SU-DHL-6 (cell line): ENCODE measurements around the gene AGBL4.

Experiments used
- H2AFZ ChIP-seq: fragments of 200-600 bp; sonication (generic); 2 replicates; pipeline ENCODE4 v1.6.1; 2014; ENCODE audit warnings: low read depth, mild to moderate bottlenecking, moderate library complexity, mixed read lengths, antibody characterized with exemption, low read length; ENCODE audit not compliant: severe bottlenecking
- H3F3A ChIP-seq: fragments of 200-600 bp; shearing (Covaris generic); 2 replicates; pipeline ENCODE4 v1.6.0; 2016; ENCODE audit warnings: antibody characterized with exemption, mild to moderate bottlenecking; ENCODE audit not compliant: insufficient read depth
- H3K27ac ChIP-seq: fragments of 200-600 bp; sonication (generic); 2 replicates; pipeline ENCODE4 v1.5.1; 2016; ENCODE audit warnings: low read depth, mild to moderate bottlenecking, low read length, moderate library complexity, mixed read lengths
- H3K27me3 ChIP-seq: fragments of 200-600 bp; sonication (generic), shearing (Covaris generic); 2 replicates; pipeline ENCODE4 v1.6.0; 2014; ENCODE audit warnings: mild to moderate bottlenecking, low read length
- H3K36me3 ChIP-seq: fragments of 200-600 bp; sonication (generic); 2 replicates; pipeline ENCODE4 v1.6.1; 2014; ENCODE audit warnings: mild to moderate bottlenecking, low read length, mixed read lengths
- H3K4me2 ChIP-seq: fragments of 300-600, 200-600 bp; shearing (Covaris generic), sonication (generic); 2 replicates; pipeline ENCODE4 v1.6.0; 2014; ENCODE audit warnings: low read length, low read depth, mild to moderate bottlenecking; ENCODE audit not compliant: poor library complexity, severe bottlenecking
- H3K4me3 ChIP-seq: fragments of 200-600 bp; sonication (generic); 2 replicates; pipeline ENCODE4 v1.5.1; 2014; ENCODE audit warnings: antibody characterized with exemption, low read length, mild to moderate bottlenecking, mixed read lengths; ENCODE audit not compliant: insufficient read depth, poor library complexity, severe bottlenecking
- H3K79me2 ChIP-seq: fragments of 200-600 bp; sonication (generic); 2 replicates; pipeline ENCODE4 v1.6.1; 2014; ENCODE audit warnings: mild to moderate bottlenecking, low read length, moderate library complexity; ENCODE audit not compliant: insufficient read depth
- H3K9ac ChIP-seq: fragments of 200-600 bp; sonication (generic); 2 replicates; pipeline ENCODE4 v1.7.0; 2014; ENCODE audit warnings: mild to moderate bottlenecking, low read length
- H3K9me2 ChIP-seq: fragments of 200-600 bp; sonication (generic); replicated peaks from 2 replicates; pipeline ENCODE4 v1.6.1; 2014; ENCODE audit warnings: low read length; ENCODE audit not compliant: insufficient read depth
- H3K9me3 ChIP-seq: fragments of 200-600 bp; sonication (generic); 2 replicates; pipeline ENCODE4 v1.6.1; 2014; ENCODE audit warnings: low read length, mixed read lengths; ENCODE audit not compliant: insufficient read depth
- H4K20me1 ChIP-seq: fragments of 200-600 bp; sonication (generic); 2 replicates; pipeline ENCODE4 v1.6.1; 2014; ENCODE audit warnings: low read depth, mild to moderate bottlenecking, antibody characterized with exemption, low read length, moderate library complexity, mixed read lengths
- EZH2phosphoT487 ChIP-seq: fragments of 200-600 bp; sonication (generic), shearing (Covaris generic); conservative IDR thresholded peaks from 2 replicates; pipeline ENCODE4 v1.6.1; 2018; ENCODE audit warnings: mild to moderate bottlenecking, antibody characterized with exemption, low read length, moderate library complexity, mixed read lengths
- TF ChIP-seq, protein P1 (sequence below): fragments of 200-600 bp; sonication (generic); IDR thresholded peaks from one replicate; pipeline ENCODE4 v1.5.1; 2017; ENCODE audit warnings: antibody characterized with exemption, mild to moderate bottlenecking, low read length, moderate library complexity; ENCODE audit not compliant: insufficient read depth, poor library complexity, severe bottlenecking

Gene AGBL4

DNA sequence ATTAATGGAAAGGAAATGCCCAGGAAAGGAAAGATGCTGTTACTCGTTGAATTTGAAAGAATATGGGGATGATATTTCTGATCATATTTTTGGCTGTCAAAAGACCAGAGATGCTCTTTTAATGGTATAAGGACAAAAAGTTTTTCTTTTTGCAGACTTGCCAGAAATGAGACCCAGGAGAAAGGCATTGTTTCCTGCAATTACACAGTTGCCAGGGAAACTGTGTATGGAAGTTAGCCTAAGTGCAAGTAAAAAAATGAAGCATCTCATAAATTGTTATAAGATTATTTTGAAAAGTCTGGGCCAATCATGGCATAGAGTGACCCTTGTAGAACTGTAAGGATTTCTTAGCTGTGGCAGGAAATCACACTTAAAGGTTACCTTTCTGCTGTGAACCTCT, 1091.4 kb downstream of the AGBL4 start:
- H3F3A ChIP-seq: no peaks in the 10 kb centered on the region
- H3K27ac ChIP-seq: no peak overlapping the region
- H2AFZ ChIP-seq: no peak overlapping the region
- no peak overlapping the region for H3K4me3 ChIP-seq
- H3K4me2 ChIP-seq: no peak overlapping the region
- no peak overlapping the region for H3K9ac ChIP-seq
- no peaks in the 10 kb centered on the region for H3K36me3 ChIP-seq
- no peaks in the 10 kb centered on the region for H3K9me3 ChIP-seq
- no peaks in the 10 kb centered on the region for H3K27me3 ChIP-seq
- no peaks in the 10 kb centered on the region for H4K20me1 ChIP-seq
- H3K9me2 ChIP-seq: no peaks in the 10 kb centered on the region
- no peaks in the 10 kb centered on the region for H3K79me2 ChIP-seq
- TF ChIP-seq, protein P1, sequence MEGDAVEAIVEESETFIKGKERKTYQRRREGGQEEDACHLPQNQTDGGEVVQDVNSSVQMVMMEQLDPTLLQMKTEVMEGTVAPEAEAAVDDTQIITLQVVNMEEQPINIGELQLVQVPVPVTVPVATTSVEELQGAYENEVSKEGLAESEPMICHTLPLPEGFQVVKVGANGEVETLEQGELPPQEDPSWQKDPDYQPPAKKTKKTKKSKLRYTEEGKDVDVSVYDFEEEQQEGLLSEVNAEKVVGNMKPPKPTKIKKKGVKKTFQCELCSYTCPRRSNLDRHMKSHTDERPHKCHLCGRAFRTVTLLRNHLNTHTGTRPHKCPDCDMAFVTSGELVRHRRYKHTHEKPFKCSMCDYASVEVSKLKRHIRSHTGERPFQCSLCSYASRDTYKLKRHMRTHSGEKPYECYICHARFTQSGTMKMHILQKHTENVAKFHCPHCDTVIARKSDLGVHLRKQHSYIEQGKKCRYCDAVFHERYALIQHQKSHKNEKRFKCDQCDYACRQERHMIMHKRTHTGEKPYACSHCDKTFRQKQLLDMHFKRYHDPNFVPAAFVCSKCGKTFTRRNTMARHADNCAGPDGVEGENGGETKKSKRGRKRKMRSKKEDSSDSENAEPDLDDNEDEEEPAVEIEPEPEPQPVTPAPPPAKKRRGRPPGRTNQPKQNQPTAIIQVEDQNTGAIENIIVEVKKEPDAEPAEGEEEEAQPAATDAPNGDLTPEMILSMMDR: no peak
- no peak for TF ChIP-seq EZH2phosphoT487

DNA sequence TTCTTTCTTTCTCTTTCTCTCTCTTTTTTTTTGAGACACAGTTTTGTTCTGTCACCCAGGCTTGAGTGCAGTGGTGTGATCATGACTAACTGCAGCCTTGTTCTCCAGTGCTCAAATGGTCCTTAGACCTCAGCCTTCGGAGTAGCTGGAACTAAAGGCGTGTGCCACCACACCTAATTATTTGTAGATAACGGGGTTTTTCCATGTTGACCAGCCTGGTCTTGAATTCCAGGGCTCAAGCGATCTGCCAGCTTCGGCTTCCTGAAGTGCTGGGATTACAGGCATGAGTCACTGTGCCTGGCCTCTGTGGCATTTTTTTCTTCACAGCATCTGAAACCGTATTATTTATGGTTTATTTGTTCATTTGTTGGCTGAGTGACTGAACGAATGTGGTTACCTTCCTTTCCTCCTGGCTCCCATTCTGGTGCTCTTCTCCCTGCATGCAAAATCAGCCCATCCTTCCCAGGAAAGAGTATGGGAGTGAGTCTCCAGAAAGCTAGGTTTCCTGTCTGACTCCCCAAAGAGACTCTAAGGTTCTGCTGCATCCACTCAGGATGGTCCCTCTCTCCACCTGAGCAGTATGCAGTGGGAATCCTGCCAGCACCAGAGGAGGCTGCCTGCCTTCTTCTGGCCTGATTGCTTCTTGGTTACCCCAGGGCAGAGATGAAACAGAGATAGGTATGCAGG, 1092.1 kb downstream of the AGBL4 start:
- Histone ChIP-seq H3K4me3 (no peak overlapping the region), H4K20me1 (no peaks in the 10 kb centered on the region), H3F3A (no peaks in the 10 kb centered on the region), H3K27ac (no peak overlapping the region), H3K9me3 (no peaks in the 10 kb centered on the region), H2AFZ (no peak overlapping the region), H3K36me3 (no peaks in the 10 kb centered on the region), H3K9me2 (no peaks in the 10 kb centered on the region), H3K79me2 (no peaks in the 10 kb centered on the region), H3K4me2 (no peak overlapping the region), H3K9ac (no peak overlapping the region), H3K27me3 (no peaks in the 10 kb centered on the region)
- TF ChIP-seq, protein P1: no peak
- no peak for TF ChIP-seq EZH2phosphoT487

GRCh38 chr1:48930011-48930410, 1093.7 kb downstream of the AGBL4 start:
- no peaks in the 10 kb centered on the region for H3K79me2 ChIP-seq

More at GRCh38 chr1:48930011-48930410, 1093.7 kb downstream of the AGBL4 start:
- Histone ChIP-seq H3K4me2 (no peak overlapping the region), H3K9me2 (no peaks in the 10 kb centered on the region), H3K27me3 (no peaks in the 10 kb centered on the region), H3K9ac (no peak overlapping the region), H4K20me1 (no peaks in the 10 kb centered on the region), H3F3A (no peaks in the 10 kb centered on the region), H2AFZ (no peak overlapping the region), H3K36me3 (no peaks in the 10 kb centered on the region), H3K4me3 (no peak overlapping the region), H3K9me3 (no peaks in the 10 kb centered on the region), H3K27ac (no peak overlapping the region)
- TF ChIP-seq EZH2phosphoT487: no peak
- TF ChIP-seq, protein P1: no peak
